Peyer's patch (tissue), 4 donors: ENCODE results near the gene ZSWIM1.

ENCODE experiments used
- CTCF ChIP-seq, 6 experiments: fragments of 450-650 bp in 4 of 6; fragments of 200-600 bp in 2 of 6; sonication (generic) in 1 of 6; IDR thresholded peaks; one replicate each; pipeline ENCODE4 v1.5.1; 2017 to 2019; ENCODE audit warnings: antibody characterized with exemption in 6 of 6, mild to moderate bottlenecking in 3 of 6, moderate library complexity in 1 of 6
- POLR2A ChIP-seq, 2 donors: fragments of 450-650 bp; IDR thresholded peaks; one replicate each; pipeline ENCODE4 v1.5.1; 2017; ENCODE audit warnings: antibody characterized with exemption in 2 of 2, mild to moderate bottlenecking in 2 of 2, moderate library complexity in 2 of 2

- TF ChIP-seq CTCF (IDR thresholded peaks at IDR 0.05) (no peak), POLR2A (IDR thresholded peaks at IDR 0.05) (no peak)
Observed at GRCh38 chr20:45843506-45843905, 37.5 kb upstream of the ZSWIM1 start.
